DLD1 (cell line): ENCODE measurements around the gene ADGRV1.
"Not testable (repeated sequence)": the region's sequence is repeated elsewhere in the genome, so short reads cannot be mapped to it uniquely, and the experiment has no call there.

Experiments
- in situ Hi-C: cut with HindIII; loops from 2 replicates; pipeline ENCODE4 v1.10.0; 2017; ENCODE audit warnings: low sequenced_read_pairs

Gene ADGRV1

DNA sequence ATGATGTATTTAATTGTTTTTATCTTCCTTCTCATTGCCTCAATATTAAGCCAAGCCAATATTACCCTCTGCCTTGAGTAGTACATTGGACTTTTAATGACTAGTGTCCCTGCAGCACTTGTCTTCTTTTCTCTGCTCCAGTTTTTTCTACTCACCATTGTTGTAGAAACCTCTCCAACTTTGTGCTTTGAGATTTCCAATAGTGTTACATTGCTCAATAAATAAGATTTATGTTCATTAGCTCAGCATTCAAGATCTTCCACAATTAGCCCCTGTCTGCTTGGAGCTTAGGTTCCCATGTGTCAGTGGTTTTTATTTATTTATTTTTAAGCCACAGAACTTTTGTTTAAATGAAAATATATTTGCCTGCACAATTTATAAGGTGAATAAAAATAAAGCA lies 145.3 kb downstream of the ADGRV1 start:
- in situ Hi-C loops, result no loop called here

DNA sequence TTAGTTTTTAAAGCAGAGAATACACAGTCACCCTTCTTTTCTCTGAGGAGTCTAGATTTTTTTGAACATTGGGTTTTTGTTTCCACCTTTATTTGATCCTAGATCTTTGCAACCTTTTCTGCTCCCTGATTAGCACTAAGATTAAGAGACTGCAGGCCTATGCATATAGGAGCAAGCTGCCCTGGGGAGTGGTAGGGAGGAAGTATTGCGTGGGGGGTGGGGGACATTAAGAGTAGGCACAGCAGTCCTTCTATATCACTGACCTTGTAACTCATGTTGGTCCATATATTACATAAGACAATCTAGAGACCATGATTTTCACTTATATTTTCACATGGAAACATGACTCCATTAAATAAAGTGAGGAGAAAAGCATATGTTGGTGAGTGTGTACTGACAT lies 149.1 kb downstream of the ADGRV1 start:
- in situ Hi-C loops, result no loop called here

DNA sequence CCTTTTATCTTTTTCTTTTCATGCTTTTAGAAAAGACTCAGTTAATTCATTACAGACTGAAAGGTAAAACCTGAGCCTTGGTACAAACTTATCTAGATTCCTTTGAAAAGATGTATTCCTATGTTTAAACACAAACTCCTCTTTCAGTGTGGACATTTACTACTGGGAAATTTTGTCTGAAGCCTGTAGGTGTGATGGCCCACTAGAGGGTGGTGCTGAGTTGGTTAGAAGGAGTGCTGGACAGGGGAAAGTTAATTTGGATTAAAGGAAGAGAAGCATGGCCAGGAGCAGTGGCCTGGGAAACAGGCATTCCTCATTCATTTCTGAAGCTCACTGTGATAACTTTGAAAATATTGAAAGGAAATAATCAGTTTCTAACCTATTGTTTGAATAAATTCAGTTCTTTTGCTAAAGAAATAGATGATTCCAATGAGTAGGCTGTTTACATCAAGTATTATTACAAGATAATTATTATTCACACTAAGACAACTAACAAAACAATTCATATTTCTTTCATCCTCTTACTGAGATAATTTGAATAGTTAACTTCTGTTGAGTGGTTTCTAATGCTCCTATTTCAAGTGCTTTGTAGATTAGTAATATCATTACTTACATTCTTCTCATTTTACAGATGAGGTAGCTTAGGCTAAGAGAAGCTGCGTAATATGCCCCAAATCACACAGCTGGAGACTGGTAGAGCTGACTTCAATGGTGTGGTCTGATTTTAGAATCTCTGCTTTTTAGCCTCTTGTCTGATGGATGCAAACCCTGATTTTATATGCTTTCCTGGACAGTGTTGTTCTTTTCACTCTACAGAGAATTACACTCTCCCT lies 150.9 kb downstream of the ADGRV1 start:
- in situ Hi-C loops, result no loop called here

DNA sequence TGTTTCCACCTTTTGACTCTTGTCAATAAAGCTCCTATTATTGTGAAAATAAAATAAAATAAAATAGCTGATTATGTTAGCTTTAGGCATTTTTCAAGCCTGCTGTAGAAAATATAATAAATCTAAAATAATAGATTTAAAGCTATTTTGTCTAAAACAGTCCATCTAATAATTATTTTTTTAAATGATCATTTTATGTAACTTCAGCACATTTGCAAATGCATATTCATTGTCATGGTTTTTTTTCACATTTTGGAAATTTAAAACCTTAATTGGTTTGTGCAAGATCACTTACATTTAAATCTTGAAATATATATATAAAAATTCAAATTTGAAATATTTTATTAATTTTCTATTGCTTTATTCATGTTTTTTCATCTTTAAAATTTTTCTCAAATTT lies 159.8 kb downstream of the ADGRV1 start:
- in situ Hi-C loops, result no loop called here

DNA sequence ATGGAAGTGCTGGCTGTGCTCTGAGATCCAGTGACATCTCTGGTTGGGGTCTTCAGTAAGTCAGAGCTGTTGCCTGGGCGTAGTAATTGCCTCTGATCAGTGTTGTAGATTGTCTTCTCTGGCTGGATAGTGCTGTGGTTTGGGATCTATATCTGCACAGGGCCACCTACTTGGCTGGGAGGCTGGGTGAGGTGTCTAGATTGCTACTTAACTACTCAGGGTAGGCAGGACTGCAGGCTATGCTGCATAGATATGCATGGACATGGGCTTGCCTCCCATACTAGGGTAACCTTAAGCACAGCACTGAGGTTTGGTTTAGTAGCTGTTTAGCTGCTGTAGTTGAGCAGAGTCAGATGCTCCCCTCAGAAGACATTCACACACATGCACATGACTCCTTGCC lies 181.0 kb downstream of the ADGRV1 start:
- in situ Hi-C loops, result no loop called here

DNA sequence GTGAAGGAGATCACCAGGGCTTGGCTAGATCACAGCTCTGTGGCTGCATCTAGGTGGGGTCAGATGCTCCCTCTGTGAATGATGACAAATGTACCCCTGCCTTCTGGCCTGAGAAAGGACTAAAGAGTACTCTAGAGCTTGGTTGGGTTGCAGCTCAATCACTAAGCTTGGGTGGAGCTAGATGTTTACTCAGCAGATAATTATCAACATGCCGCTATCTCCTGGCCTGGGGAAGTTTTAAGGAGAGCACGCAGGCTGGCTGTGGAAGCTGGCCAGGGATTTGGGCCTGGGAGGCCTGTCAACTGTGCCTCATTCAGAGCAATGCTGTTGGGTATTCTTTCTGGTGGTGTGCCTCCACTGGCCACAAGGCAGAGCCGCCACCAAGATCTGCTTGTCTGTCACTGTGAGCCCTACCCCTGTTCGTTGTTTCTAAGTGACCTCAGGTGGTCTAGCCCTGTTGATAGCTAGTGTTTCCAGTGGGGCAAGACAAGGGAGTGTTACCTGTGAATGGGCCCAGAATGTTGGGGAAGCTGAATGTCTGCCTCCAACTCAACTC lies 181.7 kb downstream of the ADGRV1 start:
- in situ Hi-C loops, result no loop called here

DNA sequence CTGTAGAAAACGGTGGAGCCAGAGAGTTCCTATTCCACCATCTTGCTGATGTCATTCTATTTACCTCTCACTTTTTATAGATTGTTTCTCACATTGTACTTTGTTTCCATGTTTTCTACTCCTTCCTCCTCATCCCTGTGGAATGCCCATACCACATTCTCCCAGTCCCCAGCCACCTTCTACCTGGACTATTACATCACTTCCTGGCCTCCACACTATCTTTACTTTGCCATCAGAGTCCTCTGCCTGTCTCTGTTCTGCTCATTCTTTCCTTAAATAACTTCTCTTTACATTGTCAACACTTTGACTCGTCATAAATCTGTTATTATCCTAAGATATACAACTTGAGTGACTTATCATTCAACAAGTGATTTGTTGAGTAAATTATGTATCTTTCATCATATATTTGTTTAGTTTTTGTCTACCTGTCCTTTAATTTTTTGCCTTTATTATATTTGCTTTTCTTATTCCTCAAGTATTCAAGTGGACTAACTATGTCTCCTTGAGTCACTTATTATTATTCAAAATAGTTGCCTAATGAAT lies 182.5 kb downstream of the ADGRV1 start:
- in situ Hi-C loops, result no loop called here

DNA sequence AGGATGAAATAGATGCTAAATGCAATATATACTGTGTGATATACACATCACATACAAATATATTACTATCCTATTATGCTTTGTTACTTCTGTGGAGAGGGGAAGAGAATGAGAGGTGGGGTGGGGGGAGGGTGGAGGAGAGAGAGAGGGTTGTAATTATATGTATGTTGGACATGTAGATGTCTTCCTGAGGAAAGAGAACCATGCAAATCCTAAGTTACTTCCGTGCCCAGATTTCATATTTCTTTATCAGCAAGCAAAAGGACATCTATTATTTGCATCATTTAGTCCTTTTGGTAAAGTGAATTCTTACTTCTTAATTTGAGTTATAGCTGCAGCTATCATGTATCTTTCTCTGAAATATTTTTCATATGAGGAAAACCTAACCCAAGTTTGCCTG lies 187.5 kb downstream of the ADGRV1 start:
- in situ Hi-C loops, result no loop called here

DNA sequence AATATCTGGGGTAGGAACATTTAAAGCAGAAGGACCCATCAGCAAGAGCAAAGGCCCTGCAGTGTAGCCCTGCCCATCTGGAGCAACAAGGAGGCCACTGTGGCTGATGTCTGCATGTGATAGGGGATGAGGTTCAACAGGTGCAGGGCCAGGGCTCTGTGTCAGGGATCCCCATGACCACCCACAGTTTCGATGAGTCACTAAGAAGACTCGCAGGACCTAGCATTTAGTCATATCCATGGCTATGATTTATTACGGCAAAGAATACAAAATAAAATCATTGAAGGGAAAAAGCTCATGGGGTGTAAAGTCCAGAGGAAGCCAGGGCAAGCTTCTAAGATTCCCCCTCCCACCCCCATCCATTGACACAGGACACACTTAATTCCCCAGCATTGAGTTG lies 188.6 kb downstream of the ADGRV1 start:
- in situ Hi-C loops, result no loop called here

DNA sequence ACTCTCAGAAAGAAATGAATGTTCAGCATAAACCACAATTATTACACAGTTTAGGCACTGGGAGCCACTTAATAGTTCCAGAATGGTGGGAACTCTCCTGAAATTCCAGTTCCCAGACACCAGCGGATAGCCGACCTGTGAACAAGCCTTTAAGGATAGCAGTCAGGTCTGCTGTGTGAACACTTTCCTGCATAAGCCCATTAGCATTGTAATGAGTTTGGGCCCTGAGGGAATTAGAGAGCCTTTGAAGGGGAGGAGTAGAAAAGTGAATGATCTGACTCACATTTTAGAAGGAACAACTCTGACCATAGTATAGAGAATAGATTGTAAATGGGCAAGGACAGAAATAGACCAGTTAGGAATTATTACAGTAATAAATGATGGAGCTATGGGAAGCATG lies 189.1 kb downstream of the ADGRV1 start:
- in situ Hi-C loops, result no loop called here

DNA sequence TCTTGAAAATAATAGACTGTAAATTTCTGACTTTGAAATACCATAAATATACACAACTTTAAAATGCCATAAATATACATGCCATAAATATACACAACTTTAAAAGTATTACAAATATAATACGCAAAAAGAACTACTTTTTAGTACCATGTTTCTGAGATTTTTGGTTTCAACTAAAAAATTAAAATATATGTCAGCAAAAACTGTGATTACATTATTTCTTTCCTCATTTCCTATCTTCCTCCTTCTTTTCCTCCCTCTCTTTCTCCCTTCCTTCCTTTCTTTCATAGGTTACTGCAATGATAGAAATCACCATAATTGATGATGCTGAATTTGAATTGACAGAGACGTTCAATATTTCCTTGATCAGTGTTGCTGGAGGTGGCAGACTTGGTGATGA lies 200.5 kb downstream of the ADGRV1 start:
- in situ Hi-C loops, result no loop called here

DNA sequence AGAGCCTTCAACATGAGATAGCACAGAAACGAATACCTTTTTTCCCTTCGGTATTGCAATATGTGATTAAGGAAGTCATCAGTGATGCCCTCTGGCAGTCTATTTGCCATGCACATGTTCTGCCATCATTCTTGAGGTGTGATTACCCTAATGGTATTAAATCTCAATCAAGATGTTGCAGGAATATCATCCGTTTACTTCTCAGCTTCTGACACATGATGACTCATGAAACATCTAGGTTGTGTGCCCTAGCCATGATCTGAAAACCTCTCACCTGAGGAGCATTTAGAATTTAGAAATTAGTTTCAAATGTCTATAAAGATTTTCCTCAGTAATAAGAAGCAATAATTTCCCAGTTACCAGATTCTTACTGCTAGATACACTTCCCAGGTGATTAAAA lies 209.1 kb downstream of the ADGRV1 start:
- in situ Hi-C loops, result no loop called here

DNA sequence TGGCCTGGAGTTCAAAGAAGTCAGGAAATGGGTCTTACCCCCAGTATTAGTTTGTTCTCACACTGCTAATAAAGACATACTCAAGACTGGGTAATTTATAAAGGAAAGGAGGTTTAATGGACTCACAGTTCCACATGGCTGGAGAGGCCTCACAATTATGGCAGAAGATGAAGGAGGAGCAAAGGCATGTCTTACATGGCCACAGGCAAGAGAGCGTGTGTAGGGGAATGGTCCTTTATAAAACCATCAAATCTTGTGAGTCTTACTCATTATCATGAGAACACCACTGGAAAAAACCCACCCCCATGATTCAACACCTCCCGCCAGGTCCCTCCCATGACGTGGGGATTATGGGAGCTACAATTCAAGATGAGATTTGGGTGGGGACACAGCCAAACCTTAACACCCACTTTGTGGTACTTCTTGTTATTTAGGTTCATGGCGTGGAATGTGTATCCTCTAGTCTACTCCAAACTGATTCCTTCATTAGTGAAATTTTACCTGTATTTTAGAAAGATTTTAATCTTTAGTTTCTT lies 211.5 kb downstream of the ADGRV1 start:
- in situ Hi-C loops, result not testable (repeated sequence)

DNA sequence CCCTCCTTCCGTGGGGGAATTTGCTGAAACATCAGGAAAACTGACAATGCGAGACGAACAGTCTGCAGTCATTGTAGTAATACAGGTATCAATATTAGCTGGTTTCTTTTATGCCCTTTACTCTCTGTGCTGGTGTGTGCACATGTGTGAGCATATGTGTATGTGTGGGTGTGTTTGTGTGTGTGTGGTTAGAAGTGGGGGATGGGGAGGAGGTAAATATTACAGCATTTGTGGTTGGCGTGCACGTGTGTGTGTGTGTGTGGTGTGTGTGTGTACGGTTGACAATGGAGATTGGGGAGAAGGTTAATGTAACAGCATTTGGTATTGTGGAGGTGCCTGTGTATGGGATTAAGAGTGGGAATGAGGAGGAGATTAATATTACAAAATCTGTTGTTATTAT lies 219.4 kb downstream of the ADGRV1 start:
- in situ Hi-C loops, result no loop called here

DNA sequence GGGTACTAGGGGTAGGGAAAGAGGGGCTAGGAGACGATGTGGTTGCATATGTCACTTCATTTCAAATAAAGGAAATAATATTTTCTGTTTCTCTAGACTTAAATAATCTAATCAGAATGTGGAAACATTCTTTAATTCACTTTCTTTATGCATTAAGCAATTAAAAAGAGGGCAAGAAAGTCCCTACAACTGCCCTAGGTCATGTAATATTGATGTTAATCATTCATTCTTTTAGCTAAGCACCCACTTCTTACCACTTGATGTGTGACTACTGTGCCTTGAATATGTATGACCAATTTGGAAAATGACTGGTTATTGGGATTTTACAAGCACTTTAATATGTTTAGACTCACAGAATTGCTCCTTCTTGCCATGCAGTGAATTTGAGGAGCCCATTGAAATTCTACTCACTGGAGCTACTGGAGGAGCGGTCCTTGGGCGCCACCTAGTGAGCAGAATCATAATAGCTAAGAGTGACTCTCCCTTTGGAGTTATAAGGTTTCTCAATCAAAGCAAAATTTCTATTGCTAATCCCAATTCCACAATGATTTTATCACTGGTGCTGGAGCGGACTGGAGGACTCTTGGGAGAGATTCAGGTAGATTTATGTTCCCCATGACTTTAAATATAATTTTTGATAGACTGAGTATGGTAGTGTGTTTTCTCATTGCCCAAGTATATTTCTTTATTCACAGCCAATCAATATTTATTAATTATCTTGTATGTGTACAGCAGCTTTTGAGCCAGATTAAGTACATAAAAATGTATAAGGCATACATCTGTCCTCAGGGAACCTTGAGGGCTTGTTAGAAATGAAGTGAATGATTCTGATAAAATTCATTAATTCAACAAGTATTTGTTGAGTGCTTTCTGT lies 225.1 kb downstream of the ADGRV1 start:
- in situ Hi-C loops, result no loop called here

DNA sequence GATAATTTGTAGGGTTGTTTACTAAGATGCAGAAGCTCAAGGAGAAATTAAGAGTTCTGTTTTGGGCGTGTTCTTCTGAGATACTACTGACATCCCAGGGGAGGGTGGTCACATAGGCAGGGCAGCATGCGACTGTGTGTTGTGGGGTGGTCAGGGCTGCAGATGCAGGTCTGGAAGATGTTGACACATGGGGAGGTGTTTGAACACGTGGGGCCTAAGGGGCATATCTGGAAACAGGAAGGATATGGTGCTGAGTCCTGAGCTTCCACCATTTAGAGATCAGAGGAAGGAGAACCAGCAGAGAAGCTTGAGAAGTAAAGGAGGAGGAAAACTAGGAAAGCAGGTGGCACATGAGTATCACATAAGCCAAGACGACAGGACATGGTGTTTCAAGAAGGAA lies 228.2 kb downstream of the ADGRV1 start:
- in situ Hi-C loops, result no loop called here

DNA sequence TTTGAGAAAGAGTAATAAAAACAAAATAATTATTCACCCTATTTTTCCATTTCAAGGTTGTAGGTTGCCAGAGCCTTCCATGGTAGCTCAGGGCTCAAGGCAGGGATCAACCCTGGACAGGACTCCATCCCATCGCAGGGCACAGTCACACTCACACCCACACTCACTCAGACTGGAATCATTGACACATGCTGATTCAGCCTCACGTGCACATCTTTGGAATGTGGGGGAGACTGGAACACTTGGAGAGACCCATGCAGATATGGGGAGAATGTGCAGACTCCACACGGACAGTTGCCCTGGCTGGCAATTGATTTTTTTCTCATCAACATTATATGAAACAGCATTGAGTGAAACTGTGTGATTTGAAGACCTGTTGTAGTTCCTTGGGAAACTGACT lies 234.1 kb downstream of the ADGRV1 start:
- in situ Hi-C loops, result no loop called here

DNA sequence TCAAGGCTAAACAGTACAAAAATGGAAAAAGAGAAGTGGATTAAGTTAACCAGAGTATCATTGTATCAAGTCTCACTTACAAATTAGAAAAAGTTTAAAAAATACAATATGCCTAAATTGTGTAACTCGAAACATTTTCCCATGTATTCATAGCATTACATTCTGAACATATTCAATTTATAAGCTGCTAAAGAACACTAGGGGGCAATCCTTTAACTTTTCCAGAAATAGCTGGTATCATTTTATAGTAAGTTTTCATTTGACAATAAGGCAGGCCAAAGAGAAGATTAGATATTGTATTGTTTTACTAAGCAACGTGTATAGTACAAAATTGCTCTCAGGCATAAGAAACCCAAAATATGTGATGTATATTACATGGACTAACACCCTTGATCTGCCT lies 234.6 kb downstream of the ADGRV1 start:
- in situ Hi-C loops, result no loop called here

DNA sequence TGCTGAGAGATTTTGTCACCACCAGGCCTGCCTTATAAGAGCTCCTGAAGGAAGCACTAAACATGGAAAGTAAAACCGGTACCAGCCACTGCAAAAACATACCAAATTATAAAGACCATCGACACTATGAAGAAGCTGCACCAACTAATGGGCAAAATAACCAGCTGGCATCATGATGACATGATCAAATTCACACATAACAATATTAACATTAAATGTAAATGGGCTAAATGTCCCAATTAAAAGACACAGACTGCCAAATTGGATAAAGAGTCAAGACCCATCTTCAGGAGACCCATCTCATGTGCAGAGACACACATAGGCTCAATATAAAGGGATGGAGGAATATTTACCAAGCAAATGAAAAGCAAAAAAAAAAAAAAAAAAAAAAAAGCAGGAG lies 238.3 kb downstream of the ADGRV1 start:
- in situ Hi-C loops, result not testable (repeated sequence)

DNA sequence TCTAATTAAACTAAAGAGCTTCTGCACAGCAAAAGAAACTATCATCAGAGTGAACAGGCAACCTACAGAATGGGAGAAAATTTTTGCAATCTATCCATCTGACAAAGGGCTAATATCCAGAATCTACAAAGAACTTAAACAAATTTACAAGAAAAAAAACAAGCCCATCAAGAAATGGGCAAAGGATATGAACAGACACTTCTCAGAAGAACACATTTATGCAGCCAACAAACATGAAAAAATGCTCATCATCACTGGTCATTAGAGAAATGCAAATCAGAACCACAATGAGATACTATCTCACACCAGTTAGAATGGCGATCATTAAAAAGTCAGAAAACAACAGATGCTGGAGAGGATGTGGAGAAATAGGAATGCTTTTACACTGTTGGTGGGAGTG lies 241.5 kb downstream of the ADGRV1 start:
- in situ Hi-C loops, result not testable (repeated sequence)

DNA sequence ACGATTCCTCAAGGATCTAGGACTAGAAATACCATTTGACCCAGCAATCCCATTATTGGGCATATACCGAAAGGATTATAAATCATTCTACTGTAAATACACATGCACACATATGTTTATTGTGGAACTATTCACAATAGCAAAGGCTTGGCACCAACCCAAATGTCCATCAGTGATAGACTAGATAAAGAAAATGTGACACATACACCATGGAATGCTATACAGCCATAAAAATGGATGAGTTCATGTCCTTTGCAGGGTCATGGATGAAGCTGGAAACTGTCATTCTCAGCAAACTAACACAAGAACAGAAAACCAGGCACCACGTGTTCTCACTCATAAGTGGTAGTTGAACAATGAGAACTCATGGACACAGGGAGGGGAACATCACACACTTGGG lies 241.9 kb downstream of the ADGRV1 start:
- in situ Hi-C loops, result not testable (repeated sequence)
